NCI-H345 treated with DMSO at 0.1 percent for 48 hours (cell line): ENCODE data around the gene PSMD12.
"Not testable (repeated sequence)": the region's sequence is repeated elsewhere in the genome, so short reads cannot be mapped to it uniquely, and the experiment has no call there.

ENCODE experiments used
- DNase-seq: peaks from one replicate; lab custom pipeline; 2025; ENCODE audit not compliant: unreplicated experiment; lab: John Stamatoyannopoulos, UW

PSMD12 gene

DNA sequence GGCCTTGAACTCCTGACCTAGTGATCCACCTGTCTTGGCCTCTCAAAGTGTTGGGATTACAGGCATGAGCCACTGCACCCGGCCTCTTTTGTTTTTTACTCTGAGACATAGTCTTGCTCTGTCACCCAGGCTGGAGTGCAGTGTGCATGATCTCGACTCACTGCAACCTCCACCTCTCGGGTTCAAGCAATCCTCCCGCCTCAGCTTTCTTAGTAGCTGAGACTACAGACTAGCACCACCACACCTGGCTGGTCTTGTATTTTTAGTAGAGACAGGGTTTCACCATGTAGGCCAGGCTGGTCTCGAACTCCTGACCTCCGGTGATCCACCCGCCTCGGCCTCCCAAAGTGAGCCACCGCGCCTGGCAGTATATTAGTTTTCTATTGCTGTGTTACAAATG, 22.2 kb upstream of the PSMD12 start:
- DNase-seq = not testable (repeated sequence)

- DNase-seq = no peak
Measured at GRCh38 chr17:67386965-67387551, 20.7 kb upstream of the PSMD12 start.

DNA sequence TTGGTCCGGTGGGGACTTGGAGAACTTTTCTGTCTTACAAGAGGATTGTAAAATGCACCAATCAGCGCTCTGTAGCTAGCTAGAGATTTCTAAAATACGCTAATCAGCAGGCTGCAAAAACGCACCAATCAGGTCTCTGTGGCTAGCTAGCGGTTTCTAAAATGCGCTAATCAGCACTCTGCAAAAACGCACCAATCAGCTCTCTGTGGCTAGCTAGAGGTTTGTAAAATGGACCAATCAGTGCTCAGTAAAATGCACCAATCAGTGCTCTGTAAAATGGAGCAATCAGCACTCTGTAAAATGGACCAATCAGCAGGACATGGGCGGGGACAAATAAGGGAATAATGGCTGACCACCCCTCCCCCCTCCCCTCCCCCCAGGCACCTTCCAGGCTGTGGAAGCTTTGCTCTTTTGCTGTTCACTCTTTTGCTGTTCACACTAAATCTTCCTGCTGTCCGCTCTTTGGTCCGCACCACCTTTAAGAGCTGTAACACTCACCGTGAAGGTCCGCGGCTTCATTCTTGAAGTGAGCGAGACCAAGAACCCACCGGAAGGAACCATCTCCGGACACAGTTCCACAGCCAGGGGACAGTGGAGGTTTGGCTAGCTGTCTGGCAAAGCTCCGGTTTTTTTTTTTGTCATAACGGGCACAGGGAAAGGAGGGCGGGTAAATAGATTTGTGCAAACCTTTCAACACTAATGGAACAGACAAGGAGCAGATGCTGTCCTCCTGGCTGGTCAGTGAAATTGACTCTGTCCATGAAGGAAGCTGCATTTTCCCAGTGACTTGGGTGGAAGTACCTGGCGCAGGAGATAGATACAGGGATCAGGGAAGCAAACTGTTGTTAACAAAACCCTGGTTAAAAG, 19.0 kb upstream of the PSMD12 start:
- no peak for DNase-seq

- no peak for DNase-seq
Measured at GRCh38 chr17:67381929-67382257, 15.5 kb upstream of the PSMD12 start.

- DNase-seq = no peak
Measured at GRCh38 chr17:67379251-67379630, 12.9 kb upstream of the PSMD12 start.

GRCh38 chr17:67378454-67379250, 12.3 kb upstream of the PSMD12 start:
- peak; percentile 50 for DNase-seq

DNA sequence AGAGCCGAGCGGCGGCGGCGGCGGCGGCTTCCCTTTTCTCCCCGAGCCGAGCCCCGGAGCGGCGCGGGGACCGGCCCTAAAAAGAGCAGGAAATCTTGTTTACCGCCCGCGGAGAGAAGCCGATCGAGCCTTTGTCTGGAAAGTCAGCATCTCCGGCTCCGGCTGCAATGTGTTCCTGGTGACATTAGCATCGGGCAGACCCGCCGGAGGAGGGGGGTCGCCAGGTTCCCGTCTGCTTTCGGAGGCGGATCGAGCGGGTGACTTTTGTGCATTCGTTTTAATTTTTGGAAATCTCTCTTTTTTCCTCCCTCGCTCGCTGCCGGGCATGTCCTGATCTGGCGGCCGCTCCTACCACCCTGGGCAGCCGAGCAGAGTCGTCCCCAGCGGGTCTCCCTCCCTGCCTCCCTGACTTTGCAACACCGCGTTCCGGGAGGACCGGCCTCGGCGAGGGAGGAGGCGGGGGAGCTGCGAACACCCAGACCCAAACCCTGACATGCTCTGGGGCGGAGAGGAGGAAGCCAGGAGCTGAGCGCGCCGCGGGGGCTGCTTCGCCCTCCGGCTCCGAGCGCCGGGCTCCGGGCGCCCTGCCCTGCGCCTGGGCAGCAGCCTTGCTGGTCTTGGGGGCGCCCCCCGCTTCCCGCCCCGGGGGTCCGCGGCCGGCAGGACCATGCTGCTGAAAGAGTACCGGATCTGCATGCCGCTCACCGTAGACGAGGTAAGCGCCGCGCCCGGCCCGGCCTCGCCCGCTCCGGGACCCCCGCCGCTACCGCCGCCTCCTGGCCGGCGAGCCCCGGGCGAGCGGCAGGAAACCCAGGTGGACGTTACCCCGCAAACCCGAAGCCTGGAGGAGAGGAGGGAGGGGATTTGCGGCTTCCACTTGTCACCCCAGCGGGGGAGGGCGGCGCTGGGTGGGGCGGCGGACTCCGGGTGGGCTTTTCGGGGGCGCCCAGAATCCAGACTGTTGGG, 11.4 kb upstream of the PSMD12 start:
- peak; percentile 33 for DNase-seq

GRCh38 chr17:67376737-67377487, 10.5 kb upstream of the PSMD12 start, which contains the start of gene PITPNC1:
Gene PITPNC1 (plus strand): TSS chr17:67377281.
- DNase-seq = peak; percentile 64

DNA sequence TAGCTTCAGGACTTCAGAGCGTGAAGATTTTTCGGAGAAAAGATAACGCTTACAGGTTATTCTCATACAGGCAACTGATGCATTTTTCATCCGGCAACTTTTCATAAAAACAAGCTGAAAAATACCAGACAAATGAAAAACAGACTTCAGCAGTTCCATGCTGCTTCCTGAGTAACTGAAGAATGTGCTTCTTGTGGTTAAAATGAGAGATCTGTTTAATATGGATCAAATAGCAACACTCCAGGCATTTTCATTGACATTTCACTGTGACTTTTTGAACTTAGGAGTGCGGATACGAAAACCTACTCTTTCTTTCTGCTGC, 10.0 kb upstream of the PSMD12 start:
- no peak for DNase-seq

GRCh38 chr17:67375716-67376115, 9.3 kb upstream of the PSMD12 start:
- DNase-seq = no peak

- DNase-seq = no peak
Measured at GRCh38 chr17:67375054-67375427, 8.7 kb upstream of the PSMD12 start.

DNA sequence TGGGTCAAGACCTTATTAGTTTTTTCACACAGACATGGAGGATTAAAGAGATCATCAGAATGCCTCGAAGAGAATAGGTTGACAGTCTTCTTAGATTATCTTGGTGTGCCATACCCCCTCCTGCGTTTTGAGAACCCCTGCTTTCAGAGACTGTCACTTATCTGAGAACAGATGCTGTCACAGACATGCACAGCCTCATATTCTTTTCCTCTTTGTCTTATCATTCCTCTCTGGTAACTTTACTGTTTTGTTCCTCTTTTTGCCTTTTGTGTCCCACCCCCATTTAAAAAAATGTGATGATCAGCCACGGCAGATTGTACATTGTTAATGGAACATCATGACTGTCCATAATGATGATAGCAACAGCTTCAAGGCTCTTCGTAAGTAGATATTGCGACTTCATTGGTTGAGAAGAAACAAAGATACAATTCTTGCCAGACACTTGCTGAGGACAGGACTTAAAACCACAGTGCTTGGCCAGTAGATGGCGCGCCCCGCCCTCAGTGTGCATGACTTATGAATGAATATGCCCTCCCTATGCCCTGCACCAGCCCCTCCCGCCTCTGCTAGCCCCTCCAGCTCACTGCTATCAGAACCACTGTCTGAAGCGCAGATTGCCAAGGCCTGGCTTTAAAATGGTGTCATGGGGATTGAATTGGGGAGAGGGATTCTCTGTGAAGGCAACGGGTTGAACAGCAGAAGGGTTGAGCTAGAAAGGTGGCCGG, 8.1 kb upstream of the PSMD12 start:
- peak; percentile 76 for DNase-seq

GRCh38 chr17:67372751-67373150, 6.4 kb upstream of the PSMD12 start:
- DNase-seq = no peak

DNA sequence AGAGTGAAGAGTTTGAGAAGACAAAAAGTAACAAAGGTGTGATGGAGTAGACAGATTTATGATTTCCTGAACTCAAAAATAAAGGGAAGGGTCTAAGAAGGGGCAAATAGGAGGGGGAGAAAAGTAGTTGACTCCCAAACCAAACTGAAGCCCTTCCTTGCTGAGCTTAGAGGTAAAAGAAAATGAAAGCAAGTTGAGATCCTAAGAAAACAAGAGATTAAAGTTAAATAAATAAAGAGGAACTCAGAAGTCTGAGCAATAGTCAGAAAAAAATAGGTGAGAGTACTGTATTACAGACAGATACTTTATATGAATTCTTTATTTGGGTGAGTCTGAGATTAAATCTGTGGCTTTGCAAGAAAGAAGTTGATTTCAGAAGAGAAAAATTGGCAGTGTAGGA, 3.3 kb upstream of the PSMD12 start:
- no peak for DNase-seq

DNA sequence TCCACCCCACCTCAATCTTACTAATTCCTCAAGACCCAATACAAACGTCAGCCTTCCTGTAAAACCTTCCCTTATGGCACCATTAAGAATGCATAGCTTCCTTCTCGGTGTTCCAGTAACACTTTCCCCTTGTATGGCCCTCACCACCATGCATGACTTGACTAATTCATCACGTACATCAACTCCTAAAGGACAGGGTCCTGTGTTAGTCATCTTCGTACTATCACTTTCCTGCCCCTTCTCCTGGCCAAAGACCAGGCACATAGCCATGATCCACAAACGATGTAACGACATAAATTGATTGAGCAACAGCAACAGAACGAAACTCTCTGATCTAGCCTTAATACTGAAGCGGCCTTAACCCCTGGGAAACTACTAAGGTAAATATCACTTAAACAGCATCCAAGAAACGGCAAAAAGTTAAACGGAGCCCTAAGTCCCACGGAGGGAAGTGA, 612 bp downstream of the PSMD12 start:
- no peak for DNase-seq

GRCh38 chr17:67364847-67365737, 1.3 kb downstream of the PSMD12 start:
- no peak for DNase-seq

DNA sequence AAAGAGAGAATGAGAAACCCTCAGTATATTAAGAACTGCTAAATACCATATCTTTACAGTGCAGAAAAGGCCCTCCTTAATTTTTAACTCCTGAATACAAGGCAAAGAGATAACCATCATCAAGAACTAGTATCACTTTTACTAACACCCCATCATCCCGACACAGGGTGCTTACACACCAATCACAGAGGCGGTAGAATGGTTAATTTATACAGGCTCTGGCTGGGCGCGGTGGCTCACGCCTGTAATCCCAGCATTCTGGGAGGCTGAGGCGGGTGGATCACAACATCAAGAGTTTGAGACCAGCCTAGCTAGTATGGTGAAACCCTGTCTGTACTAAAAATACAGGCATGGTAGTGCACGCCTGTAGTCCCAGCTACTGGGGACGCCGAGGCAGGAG, 4.2 kb downstream of the PSMD12 start:
- no peak for DNase-seq

- DNase-seq = no peak
Measured at GRCh38 chr17:67360880-67361279, 5.5 kb downstream of the PSMD12 start.
